ENCODE data around the gene ORM1. TPM values are rescaled to one million over a fixed set of nuclear protein-coding genes. Genes with fewer than 3 reads are reported as not detected.

Gene ORM1
- total RNA-seq, 1 donor from 2014 or later, result 5.2 TPM

DNA sequence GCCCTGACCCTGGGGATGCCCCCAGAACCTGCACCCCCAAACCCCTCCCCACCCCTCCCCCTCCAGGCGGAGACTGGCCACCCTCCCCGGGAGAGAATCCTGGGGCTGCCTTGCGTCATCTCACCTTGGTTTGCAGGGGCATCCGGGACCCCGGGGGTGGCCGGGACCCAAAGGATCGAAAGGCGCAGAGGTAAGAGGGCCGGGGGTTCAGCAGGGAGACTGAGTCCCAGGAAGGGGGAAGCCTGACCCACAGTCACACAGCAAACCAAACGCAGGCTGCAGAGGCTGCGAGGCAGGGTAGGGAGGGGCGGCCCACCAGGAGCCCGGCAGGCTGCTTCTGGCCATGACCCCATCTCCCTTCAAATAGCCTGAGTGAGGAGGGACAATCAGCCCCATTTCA, 33.8 kb upstream of the ORM1 start:
- TF ChIP-seq, protein P1, sequence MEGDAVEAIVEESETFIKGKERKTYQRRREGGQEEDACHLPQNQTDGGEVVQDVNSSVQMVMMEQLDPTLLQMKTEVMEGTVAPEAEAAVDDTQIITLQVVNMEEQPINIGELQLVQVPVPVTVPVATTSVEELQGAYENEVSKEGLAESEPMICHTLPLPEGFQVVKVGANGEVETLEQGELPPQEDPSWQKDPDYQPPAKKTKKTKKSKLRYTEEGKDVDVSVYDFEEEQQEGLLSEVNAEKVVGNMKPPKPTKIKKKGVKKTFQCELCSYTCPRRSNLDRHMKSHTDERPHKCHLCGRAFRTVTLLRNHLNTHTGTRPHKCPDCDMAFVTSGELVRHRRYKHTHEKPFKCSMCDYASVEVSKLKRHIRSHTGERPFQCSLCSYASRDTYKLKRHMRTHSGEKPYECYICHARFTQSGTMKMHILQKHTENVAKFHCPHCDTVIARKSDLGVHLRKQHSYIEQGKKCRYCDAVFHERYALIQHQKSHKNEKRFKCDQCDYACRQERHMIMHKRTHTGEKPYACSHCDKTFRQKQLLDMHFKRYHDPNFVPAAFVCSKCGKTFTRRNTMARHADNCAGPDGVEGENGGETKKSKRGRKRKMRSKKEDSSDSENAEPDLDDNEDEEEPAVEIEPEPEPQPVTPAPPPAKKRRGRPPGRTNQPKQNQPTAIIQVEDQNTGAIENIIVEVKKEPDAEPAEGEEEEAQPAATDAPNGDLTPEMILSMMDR (IDR thresholded peaks at IDR 0.05), result no peak
- Histone ChIP-seq H3K9me3 (no peaks in the 10 kb centered on the region), H3K4me1 (peaks cover 4% of the 10 kb centered on the region), H3K27me3 (no peaks in the 10 kb centered on the region), H3K27ac (no peak overlapping the region), H3K36me3 (no peaks in the 10 kb centered on the region), H3K4me3 (no peak overlapping the region)
- intact Hi-C loops (cut with DNase I), result loop anchor here (10.0 kb wide), 1 partner anchor 134 kb away; the partner anchor contains the start of gene COL27A1
- peak; percentile 46 for DNase-seq
- no peak for ATAC-seq

DNA sequence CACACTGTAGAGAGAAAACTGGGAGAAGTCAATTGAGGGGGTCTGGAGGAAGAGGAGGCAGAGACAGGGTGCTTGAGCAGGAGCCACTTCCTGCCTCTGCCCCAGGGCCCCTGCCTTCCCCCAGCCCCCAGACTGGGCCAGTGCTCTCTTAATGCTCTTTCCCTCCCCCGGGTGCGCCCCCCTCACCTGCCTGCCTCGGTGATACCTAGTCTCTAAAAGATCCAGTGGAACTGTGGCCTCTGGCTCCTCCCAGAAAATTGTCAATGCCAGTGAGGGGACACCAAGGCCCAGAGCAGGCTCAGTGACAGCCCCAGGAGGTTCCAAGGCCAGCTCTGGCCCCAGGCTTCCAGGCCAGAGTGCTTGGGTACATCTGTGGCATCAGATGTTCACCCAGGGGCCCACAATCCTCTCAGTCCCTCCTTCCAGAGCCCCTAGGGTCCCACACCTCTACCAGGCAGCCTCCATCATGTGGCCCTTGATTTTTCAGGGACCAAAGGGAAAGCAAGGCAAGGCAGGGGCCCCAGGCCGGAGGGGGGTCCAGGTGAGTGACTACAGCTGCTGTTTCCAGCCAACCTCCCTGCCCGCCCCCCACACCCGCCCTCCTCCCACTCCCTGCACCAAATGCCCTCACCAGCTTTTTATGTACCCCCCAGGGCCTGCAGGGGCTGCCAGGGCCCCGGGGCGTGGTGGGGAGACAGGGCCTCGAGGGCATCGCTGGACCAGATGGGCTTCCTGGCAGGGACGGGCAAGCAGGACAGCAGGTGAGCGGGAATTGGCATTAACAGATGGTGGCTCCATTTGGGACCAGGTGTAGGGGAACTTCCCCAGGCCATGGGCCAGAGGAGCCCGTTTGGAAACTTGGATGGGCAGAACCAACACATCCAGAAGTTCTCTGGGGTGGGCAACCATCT, 33.1 kb upstream of the ORM1 start:
- Histone ChIP-seq H3K36me3 (no peaks in the 10 kb centered on the region), H3K4me3 (no peak overlapping the region), H3K9me3 (no peaks in the 10 kb centered on the region), H3K27ac (no peak overlapping the region), H3K4me1 (peaks cover 4% of the 10 kb centered on the region), H3K27me3 (no peaks in the 10 kb centered on the region)
- peak; percentile 52 for DNase-seq
- intact Hi-C loops (cut with DNase I), result loop anchor here (10.0 kb wide), 1 partner anchor 135 kb away; the partner anchor contains the start of gene COL27A1
- no peak for ATAC-seq
- TF ChIP-seq, protein P1 (IDR thresholded peaks at IDR 0.05), result no peak

DNA sequence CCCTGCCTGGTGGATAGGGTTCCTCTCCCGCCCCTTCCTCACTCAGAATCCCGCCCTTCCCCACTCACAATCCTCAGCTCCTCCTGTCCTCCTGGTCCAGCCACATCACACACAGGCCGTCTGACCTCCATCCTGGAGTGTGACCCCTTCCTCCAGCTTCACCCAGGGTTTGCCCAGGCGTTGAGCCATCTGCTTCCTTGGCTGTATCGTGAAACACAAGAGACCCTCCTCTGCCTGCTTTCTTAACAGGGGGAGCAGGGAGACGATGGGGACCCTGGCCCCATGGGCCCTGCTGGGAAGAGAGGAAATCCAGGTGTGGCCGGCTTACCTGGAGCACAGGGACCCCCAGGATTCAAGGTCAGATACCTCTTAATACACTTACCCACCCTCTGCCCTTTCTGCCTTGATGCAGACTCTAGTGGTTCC, 32.3 kb upstream of the ORM1 start:
- H3K4me1 ChIP-seq, result peaks cover 4% of the 10 kb centered on the region
- no peak overlapping the region for H3K27ac ChIP-seq
- TF ChIP-seq, protein P1 (IDR thresholded peaks at IDR 0.05), result no peak
- no peaks in the 10 kb centered on the region for H3K9me3 ChIP-seq
- no peak overlapping the region for H3K4me3 ChIP-seq
- intact Hi-C loops (cut with DNase I), result no loop called here
- DNase-seq (peak; percentile 47), ATAC-seq (no peak)
- H3K36me3 ChIP-seq, result no peaks in the 10 kb centered on the region
- no peaks in the 10 kb centered on the region for H3K27me3 ChIP-seq

DNA sequence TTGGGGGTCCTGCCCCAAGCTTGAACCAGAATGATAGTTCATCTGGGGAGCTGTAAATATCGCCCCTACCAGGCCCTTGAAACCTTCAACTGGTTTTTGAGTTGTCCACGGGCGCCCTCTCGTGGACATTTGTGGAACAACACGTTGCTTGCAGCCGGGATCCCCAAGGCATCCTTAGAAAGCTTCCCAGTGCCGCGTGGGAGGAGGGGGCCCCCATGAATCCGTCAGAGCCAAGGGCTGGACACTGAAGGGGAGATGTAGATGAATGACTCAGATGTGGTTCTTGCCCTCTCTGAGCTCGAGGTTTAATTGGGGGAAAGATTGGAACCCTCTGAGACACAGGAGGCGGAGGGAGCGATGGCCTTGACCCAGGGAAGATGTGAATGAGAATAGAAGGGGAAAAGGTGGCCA, 31.8 kb upstream of the ORM1 start:
- H3K4me3 ChIP-seq, result no peak overlapping the region
- no peaks in the 10 kb centered on the region for H3K9me3 ChIP-seq
- ATAC-seq (peak; percentile 76), DNase-seq (peak; percentile 84)
- H3K27me3 ChIP-seq, result no peaks in the 10 kb centered on the region
- no peaks in the 10 kb centered on the region for H3K36me3 ChIP-seq
- TF ChIP-seq, protein P1 (IDR thresholded peaks at IDR 0.05), result peak; percentile 97
- H3K27ac ChIP-seq, result no peak overlapping the region
- H3K4me1 ChIP-seq, result peaks cover 4% of the 10 kb centered on the region
- intact Hi-C loops (cut with DNase I), result no loop called here

DNA sequence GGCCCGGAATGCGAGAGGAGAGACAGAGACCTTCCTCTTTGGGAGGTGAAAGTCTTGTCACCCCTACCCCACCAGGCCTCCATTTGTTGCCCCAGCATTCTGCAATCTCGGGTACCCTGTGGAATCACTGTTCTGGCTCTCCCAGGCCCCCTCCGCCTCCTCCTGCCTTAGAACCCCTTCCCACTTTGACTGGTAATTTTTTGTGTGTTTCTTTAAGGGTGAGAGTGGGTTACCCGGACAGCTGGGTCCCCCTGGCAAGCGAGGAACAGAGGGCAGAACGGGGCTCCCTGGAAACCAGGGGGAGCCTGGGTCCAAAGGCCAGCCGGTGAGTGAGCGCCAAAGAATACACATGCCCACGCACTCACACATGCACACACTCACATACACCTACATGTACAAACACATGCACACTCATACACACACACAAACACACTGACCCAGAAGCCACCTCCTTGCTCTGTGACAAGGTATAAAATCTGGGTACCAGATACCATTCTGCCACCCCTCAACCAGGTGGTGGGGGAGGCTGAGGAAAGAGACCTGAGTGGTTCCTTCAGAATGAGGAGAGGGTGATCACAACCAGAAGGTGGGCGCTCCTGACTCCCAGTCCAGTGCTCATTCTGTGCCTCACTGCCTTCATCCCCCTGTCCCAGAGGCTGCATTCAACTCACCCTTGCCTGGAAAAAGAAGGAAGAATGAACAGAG, 30.9 kb upstream of the ORM1 start:
- H3K36me3 ChIP-seq, result no peaks in the 10 kb centered on the region
- intact Hi-C loops (cut with DNase I), result no loop called here
- TF ChIP-seq, protein P1 (IDR thresholded peaks at IDR 0.05), result no peak
- peaks cover 4% of the 10 kb centered on the region for H3K4me1 ChIP-seq
- ATAC-seq (no peak), DNase-seq (peak; percentile 8)
- no peak overlapping the region for H3K27ac ChIP-seq
- no peaks in the 10 kb centered on the region for H3K27me3 ChIP-seq
- no peak overlapping the region for H3K4me3 ChIP-seq
- no peaks in the 10 kb centered on the region for H3K9me3 ChIP-seq

Measured in upper lobe of right lung (tissue), 1 donor.